ENCODE results near the gene GOLGA6B. TPM values are rescaled to one million over a fixed set of nuclear protein-coding genes. Genes with fewer than 3 reads are reported as not detected.
A peak's percentile ranks its signal among the peaks of the same experiment; 100 is the strongest.
"Not testable (repeated sequence)": the region's sequence is repeated elsewhere in the genome, so short reads cannot be mapped to it uniquely, and the experiment has no call there.

GOLGA6B gene
- total RNA-seq, 1 experiment from 2014 or later: 1.9 TPM

DNA sequence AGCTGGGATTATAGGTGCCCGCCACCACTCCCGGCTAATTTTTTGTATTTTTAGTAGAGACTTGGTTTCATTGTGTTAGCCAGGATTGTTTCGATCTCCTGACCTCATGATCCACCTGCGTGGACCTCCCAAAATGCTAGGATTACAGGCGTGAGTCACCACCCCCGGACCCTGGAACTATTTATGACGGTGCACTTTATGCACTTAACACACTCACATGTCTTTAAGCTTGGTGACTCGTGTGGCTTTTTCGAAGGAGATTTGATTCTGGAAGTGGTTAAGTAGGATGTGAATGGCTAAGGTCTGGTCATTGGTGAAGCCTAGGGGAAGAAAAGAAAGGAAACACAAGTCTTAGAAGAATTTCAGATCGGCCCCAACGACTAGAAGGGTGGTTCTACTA is 51.8 kb downstream of the GOLGA6B start (continued):
- TF ChIP-seq GABPB1 (CRISPR knock-in tag; IDR thresholded peaks at IDR 0.05) (no peak), ZNF396 (CRISPR knock-in tag; IDR thresholded peaks at IDR 0.05; ENCODE audit: borderline replicate concordance) (no peak), ZNF263 (CRISPR knock-in tag; IDR thresholded peaks at IDR 0.05; ENCODE audit: low read depth) (no peak), KAT7 (CRISPR knock-in tag; IDR thresholded peaks at IDR 0.05; ENCODE audit: borderline replicate concordance) (no peak), GTF2I (CRISPR knock-in tag; conservative IDR thresholded peaks at IDR 0.05) (no peak)

DNA sequence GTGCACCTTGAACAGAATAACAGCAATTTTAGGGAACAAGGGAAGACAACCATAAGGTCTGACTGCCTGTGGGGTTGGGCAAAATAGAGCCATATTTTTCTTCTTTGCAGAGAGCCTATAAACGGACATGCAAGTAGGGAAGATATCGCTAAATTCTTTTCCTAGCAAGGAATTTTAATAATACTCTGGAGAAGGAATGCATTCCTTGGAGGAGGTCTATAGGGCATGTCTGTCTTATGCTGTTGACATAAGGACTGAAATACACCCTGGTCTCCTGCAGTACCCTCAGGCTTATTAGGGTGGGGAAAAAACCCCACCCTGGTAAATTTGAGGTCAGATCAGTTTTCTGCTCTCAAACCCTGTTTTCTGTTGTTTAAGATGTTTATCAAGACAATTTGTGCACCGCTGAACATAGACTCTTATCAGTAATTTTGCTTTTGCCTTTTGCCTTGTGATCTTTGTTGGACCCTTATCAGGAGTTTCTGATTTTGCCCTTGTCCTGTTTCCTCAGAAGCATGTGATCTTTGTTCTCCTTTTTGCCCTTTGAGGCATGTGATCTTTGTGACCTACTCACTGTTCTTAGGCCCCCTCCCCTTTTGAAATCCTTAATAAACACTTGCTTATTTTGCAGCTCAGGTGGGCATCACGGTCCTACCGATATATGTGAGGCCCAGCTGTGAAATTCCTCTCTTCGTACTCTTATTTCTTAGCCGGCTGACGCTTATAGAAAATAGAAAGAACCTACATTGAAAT is 54.2 kb downstream of the GOLGA6B start:
- ATAC-seq; H3K36me3 Mint-ChIP-seq; H3K4me3 Mint-ChIP-seq; POLR2A ChIA-PET; H3K9me3 Mint-ChIP-seq; DNase-seq (ENCODE audit: low spot score); H3K27me3 Mint-ChIP-seq (ENCODE audit: low read depth); H3K4me1 Mint-ChIP-seq: not testable (repeated sequence)
- CTCF ChIA-PET: interaction anchor here (1.1 to 1.6 kb wide), 2 partner anchors 13 kb away, joined by 4 to 5 read pairs; no protein-coding TSS in a partner anchor
- H3K27ac Mint-ChIP-seq: 0 out of 2 replicates have a peak overlapping the region, but pooled peaks have one; percentile 57

Other genes with a start within 250 kb of the GOLGA6B start
- gene ARIH1, start 180.4 kb upstream of the GOLGA6B start, total RNA-seq (2021): 198 to 206 TPM (median 201 TPM) in 3 replicates
- 0.18 TPM in 1 of 3 replicates, not detected in the others for gene HIGD2B, start 31.5 kb downstream of the GOLGA6B start, total RNA-seq (2021)
- 29.3 to 35.6 TPM (median 31.5 TPM) in 3 replicates for gene BBS4, start 31.5 kb downstream of the GOLGA6B start, total RNA-seq (2021)
- 30.8 to 37.9 TPM (median 34.1 TPM) in 3 replicates for gene ADPGK, start 129.1 kb downstream of the GOLGA6B start, total RNA-seq (2021)